ENCODE measurements around the gene NEU1. TPM values are rescaled to one million over a fixed set of nuclear protein-coding genes. Genes with fewer than 3 reads are reported as not detected.
"Not testable (repeated sequence)": the region's sequence is repeated elsewhere in the genome, so short reads cannot be mapped to it uniquely, and the experiment has no call there.

NEU1 gene
- total RNA-seq, 2 experiments from 2014 or later: 5.5 to 13.4 TPM

GRCh38 chr6:31865205-31866118 is 2.8 kb upstream of the NEU1 start:
- POLR2A ChIA-PET: interaction anchor here (0.7 kb wide), 1 partner anchor 9 kb away, joined by 5 read pairs; no protein-coding TSS in a partner anchor

GRCh38 chr6:31864818-31865204 is 2.2 kb upstream of the NEU1 start:
- POLR2A ChIA-PET: no interaction called here

More at GRCh38 chr6:31865205-31866118, 2.8 kb upstream of the NEU1 start:
- H3K9me2 ChIP-seq (ENCODE audit: insufficient read depth, low read length): no peaks in the 10 kb centered on the region
- TF ChIP-seq CTCF (conservative IDR thresholded peaks at IDR 0.05; ENCODE audit: low read length) (no peak), EZH2phosphoT487 (IDR thresholded peaks at IDR 0.05; ENCODE audit: borderline replicate concordance, low read depth, low read length) (no peak)
- peaks cover 20% of the 10 kb centered on the region for H3K4me1 ChIP-seq (ENCODE audit: insufficient read depth, low read length, poor library complexity, severe bottlenecking)
- intact Hi-C loops (cut with micrococcal nuclease; ENCODE audit: unreplicated experiment): no loop called here
- CTCF ChIA-PET (ENCODE audit: unreplicated experiment): no interaction called here
- H3K79me2 ChIP-seq (ENCODE audit: insufficient read depth, low read depth, low read length): no peaks in the 10 kb centered on the region
- H2AFZ ChIP-seq (ENCODE audit: low read length): no peak overlapping the region
- H3K4me3 ChIP-seq (ENCODE audit: low read depth, low read length, poor library complexity, severe bottlenecking): no peak overlapping the region
- no peaks in the 10 kb centered on the region for H3K36me3 ChIP-seq (ENCODE audit: insufficient read depth, low read length)
- H3K9me3 ChIP-seq (ENCODE audit: low read length): no peaks in the 10 kb centered on the region
- no peak for DNase-seq (ENCODE audit: low spot score)
- H3K27ac ChIP-seq (ENCODE audit: low read depth, low read length, poor library complexity, severe bottlenecking): no peak overlapping the region
- no TSS peak for BruUV-seq (replicated peaks)
- H3K4me2 ChIP-seq (ENCODE audit: low read length): peak overlapping the region; percentile 74; the same call in 1 of the 2 replicates
- no peaks in the 10 kb centered on the region for H4K20me1 ChIP-seq (ENCODE audit: insufficient read depth, low read length)

GRCh38 chr6:31864123-31864562 is 1.5 kb upstream of the NEU1 start:
- H4K20me1 ChIP-seq (ENCODE audit: insufficient read depth, low read length); DNase-seq (ENCODE audit: low spot score); BruUV-seq (replicated peaks); intact Hi-C loops (cut with micrococcal nuclease; ENCODE audit: unreplicated experiment); H3K9me2 ChIP-seq (ENCODE audit: insufficient read depth, low read length); H3K36me3 ChIP-seq (ENCODE audit: insufficient read depth, low read length); H3K79me2 ChIP-seq (ENCODE audit: insufficient read depth, low read depth, low read length); H3K9me3 ChIP-seq (ENCODE audit: low read length): not testable (repeated sequence)
- ChIA-PET POLR2A (interaction anchor here (0.6 to 0.7 kb wide), 2 partner anchors 9 to 968 kb away, joined by 3 read pairs; no protein-coding TSS in a partner anchor), CTCF (ENCODE audit: unreplicated experiment) (interaction anchor here (0.6 kb wide), 1 partner anchor 183 kb away, joined by 4 read pairs; no protein-coding TSS in a partner anchor)
- peak overlapping the region; percentile 74 for H3K27ac ChIP-seq (ENCODE audit: low read depth, low read length, poor library complexity, severe bottlenecking)
- peaks cover 20% of the 10 kb centered on the region for H3K4me1 ChIP-seq (ENCODE audit: insufficient read depth, low read length, poor library complexity, severe bottlenecking)
- H2AFZ ChIP-seq (ENCODE audit: low read length): peak overlapping the region; percentile 76; the same call in 1 of the 2 replicates
- H3K4me2 ChIP-seq (ENCODE audit: low read length): peak overlapping the region; percentile 74
- peak overlapping the region; percentile 73 for H3K4me3 ChIP-seq (ENCODE audit: low read depth, low read length, poor library complexity, severe bottlenecking)

More at GRCh38 chr6:31864818-31865204, 2.2 kb upstream of the NEU1 start:
- Histone ChIP-seq H4K20me1 (ENCODE audit: insufficient read depth, low read length) (no peaks in the 10 kb centered on the region), H3K27ac (ENCODE audit: low read depth, low read length, poor library complexity, severe bottlenecking) (no peak overlapping the region), H3K4me2 (ENCODE audit: low read length) (peak overlapping the region; percentile 74), H3K4me1 (ENCODE audit: insufficient read depth, low read length, poor library complexity, severe bottlenecking) (peaks cover 20% of the 10 kb centered on the region), H3K36me3 (ENCODE audit: insufficient read depth, low read length) (no peaks in the 10 kb centered on the region), H3K9me2 (ENCODE audit: insufficient read depth, low read length) (no peaks in the 10 kb centered on the region), H2AFZ (ENCODE audit: low read length) (no peak overlapping the region), H3K79me2 (ENCODE audit: insufficient read depth, low read depth, low read length) (no peaks in the 10 kb centered on the region), H3K9me3 (ENCODE audit: low read length) (no peaks in the 10 kb centered on the region), H3K4me3 (ENCODE audit: low read depth, low read length, poor library complexity, severe bottlenecking) (peak overlapping the region; percentile 73)
- TF ChIP-seq CTCF (conservative IDR thresholded peaks at IDR 0.05; ENCODE audit: low read length): no peak
- no peak for TF ChIP-seq EZH2phosphoT487 (IDR thresholded peaks at IDR 0.05; ENCODE audit: borderline replicate concordance, low read depth, low read length)
- BruUV-seq (replicated peaks): no TSS peak
- CTCF ChIA-PET (ENCODE audit: unreplicated experiment): no interaction called here
- intact Hi-C loops (cut with micrococcal nuclease; ENCODE audit: unreplicated experiment): no loop called here
- DNase-seq (ENCODE audit: low spot score): no peak

Measured in OCI-LY7 (cell line).